HG03039 (cell line): ENCODE measurements around the gene GTPBP4.
A peak's percentile ranks its signal among the peaks of the same experiment; 100 is the strongest.

Source experiments
- ATAC-seq: cut with Tn5 transposase; IDR thresholded peaks from one replicate; pipeline ENCODE4 v1.9.1; 2021; ENCODE audit warnings: mild to moderate bottlenecking, moderate library complexity; ENCODE audit not compliant: unreplicated experiment

GTPBP4 gene

GRCh38 chr10:987870-988666 is at the start of gene GTPBP4:
Gene GTPBP4 (plus strand): TSS chr10:988434. CDS start chr10:988480, 46 bp downstream.
- ATAC-seq, result peak; percentile 95

- no peak for ATAC-seq
Observed at GRCh38 chr10:938941-939678, 49.1 kb upstream of the GTPBP4 start.

- no peak for ATAC-seq
Observed at GRCh38 chr10:943334-944033, 44.8 kb upstream of the GTPBP4 start.

DNA sequence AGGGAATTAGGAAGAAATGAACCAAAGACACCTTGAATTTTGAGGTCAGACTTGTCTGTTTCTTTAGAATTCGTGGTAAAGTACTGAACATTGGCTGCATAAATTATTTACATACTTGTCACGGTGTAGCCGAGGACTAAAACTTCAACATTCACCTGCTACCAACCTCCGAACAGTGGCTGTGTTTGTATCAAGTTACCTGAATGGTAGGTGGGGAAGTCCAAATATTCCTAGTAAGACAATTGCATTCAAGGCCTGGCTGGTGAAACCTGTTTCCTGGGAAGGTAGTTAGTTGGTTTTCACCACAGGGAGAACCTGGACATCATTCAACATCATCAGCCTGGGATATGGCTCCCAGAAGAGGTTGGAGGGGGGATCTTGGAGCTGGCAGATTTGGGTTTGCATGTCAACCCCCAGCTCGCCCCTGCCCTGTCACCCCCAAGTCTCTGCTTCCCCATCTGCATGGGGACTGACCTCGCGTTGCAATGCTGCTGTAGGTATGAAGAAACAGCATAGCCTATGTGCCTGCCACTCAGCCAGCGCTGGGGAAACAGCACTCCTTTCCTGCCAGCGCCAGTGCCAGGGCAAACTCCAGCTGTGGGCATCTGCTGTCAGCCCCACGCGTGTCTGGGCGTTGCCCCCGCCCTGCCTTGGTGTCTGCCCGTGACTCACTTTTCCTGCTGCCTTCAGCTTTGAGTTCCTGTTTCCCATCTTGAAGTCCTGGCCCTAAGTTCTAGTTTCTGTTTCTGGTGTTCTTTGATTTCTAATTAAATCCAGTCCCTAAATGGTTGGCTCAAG is 44.0 kb upstream of the GTPBP4 start:
- ATAC-seq, result no peak

DNA sequence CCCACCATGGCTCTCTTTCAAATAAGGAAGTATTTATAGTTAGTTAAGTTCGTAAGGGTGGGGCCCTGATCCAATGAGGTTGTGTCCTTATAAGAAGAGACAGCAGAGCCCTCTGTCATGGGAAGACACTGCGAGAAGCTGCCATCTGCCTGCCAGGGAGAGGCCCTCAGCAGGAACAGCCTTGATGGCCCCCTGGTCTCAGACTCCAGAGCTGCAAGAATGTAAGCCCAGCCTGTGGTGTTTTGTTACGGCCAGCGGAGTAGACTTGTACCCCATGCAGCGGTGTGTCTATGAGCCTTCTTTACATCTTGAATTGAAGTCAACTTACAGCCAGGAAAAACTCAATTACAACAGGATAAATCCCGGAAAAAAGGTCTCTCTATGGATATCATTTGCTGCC is 42.5 kb upstream of the GTPBP4 start:
- no peak for ATAC-seq

DNA sequence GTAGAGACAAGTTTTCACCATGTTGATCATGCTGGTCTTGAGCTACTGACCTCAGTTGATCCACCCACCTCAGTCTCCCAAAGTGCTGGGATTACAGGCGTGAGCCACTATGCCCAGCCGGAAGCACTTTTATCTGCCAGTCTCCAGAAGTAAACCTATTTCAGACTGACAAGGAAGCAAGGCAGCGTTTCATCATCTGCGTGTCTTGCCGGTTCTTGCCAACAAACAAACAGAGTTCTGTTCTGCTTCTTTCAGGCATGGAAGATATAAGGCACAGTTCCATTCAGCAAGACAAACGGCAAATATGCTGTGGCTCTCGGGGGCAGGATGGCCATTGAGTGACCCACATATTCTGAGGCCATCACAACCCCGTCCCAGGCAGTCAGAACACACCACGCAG is 41.2 kb upstream of the GTPBP4 start:
- ATAC-seq, result no peak

DNA sequence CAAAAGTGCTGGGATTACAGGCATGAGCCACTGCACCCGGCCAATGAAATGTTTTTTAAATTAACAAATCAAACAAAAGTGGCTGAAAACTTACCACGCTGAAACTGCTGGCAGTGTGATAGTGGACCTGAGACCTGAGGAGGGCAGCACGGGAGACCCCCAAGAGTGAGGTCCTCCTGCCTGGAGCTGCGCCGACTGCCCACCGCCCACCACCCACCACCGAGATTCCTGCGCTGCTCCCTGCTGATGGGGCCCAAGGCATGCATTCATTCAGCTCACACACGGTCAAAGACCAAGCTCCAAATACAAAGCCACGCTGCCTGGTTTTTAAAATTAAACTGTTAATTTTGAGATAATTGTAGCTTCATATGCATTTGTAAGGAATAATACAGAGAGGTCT is 40.4 kb upstream of the GTPBP4 start:
- ATAC-seq, result no peak

DNA sequence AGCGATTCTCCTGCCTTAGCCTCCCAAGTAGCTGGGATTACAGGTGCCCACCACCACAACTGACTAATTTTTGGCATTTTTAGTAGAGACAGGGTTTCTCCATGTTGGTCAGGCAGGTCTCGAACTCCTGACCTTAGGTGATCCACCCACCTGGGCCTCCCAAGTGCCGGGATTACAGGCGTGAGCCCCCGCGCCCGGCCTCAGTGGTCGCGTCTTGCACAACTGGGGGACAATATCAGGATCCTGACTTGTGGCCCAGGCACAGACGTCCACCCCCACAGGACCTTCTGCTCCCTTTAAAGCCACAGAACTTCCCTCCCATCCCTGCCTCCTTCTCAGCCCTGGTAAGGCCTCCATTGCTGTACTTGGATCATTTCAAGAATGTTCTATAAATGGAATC is 39.9 kb upstream of the GTPBP4 start:
- no peak for ATAC-seq

DNA sequence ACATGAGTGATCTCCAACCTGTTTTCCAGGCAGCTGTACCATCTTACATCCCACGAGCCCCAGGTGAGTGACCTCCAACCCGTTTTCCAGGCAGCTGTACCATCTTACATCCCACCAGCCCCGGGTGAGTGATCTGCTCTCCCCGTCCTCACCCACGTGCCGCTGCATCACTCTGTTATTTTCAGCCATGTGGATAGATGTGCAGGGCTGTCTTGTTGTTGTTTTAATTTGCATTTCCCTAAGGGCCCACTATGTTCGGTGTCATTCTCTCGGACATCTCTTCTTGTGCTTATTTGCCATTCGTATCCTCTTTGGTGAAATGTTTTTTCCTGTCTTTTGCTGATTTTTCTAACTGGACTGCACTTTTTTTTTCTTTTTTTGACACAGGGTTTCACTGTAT is 38.8 kb upstream of the GTPBP4 start:
- ATAC-seq, result no peak

GRCh38 chr10:953836-954235 is 34.4 kb upstream of the GTPBP4 start:
- ATAC-seq, result no peak

DNA sequence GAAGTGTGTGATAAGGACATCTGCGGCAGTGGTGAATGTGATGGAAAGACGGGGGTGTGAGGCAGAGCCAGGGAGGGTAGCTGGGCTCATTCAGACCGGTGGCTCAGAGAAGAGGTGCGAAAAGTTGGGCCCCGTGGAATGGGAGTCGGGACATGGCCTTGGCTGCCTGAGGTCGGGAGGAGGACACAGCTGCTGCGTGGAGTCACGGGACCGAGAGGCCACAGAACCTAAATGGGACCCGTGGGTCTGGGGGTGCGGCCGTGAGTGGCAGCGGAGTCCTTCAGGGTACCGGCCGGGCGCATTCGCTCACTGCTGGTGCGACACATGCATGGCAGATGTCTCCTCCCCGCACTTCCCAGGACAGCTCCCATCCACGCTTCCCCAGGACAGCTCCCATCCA is 33.8 kb upstream of the GTPBP4 start:
- no peak for ATAC-seq

- no peak for ATAC-seq
Observed at GRCh38 chr10:955127-955819, 33.0 kb upstream of the GTPBP4 start.

- ATAC-seq, result no peak
Observed at GRCh38 chr10:955820-956217, 32.4 kb upstream of the GTPBP4 start.

DNA sequence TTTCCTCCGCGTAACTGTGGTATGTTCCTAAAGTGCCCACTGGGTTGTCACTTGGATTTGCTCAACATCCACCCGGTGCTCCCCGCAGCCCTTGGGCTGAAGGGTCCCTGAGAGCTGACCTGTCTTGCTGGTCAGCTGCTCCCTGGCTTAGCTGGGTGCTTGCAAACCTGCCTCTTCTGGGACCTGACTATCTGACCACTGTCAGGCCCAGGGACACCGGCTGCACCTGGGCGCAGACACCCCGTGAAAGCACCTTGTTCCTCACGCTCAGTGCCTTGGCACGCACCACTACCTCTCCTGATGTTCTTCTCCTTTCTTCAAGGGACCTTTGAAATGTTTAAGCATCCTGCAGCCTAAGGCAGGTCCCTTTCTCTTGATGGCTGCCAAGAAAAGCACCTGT is 30.1 kb upstream of the GTPBP4 start:
- ATAC-seq, result no peak

- ATAC-seq, result no peak
Observed at GRCh38 chr10:958856-959255, 29.4 kb upstream of the GTPBP4 start.

GRCh38 chr10:962342-962741 is 25.9 kb upstream of the GTPBP4 start:
- ATAC-seq, result no peak

- ATAC-seq, result no peak
Observed at GRCh38 chr10:963186-963585, 25.0 kb upstream of the GTPBP4 start.

DNA sequence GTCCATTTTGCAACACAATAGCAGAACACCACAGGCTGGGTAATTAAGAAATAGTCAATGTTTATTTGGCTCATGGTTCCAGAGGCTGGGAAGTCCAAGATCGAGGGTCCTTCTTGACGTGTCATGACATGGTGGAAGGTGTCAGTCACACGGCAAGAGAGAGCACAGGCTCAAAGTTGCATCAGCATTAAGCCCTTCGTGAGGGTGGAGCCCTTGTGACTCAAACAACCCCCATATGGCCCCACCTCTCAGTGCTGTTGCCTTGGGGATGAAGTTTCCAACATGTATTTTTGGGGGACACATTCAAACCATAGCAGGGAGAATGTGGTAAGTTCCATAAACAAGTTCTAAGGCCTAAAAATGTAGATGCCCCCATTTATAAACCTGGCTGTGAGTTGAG is 24.6 kb upstream of the GTPBP4 start:
- no peak for ATAC-seq

DNA sequence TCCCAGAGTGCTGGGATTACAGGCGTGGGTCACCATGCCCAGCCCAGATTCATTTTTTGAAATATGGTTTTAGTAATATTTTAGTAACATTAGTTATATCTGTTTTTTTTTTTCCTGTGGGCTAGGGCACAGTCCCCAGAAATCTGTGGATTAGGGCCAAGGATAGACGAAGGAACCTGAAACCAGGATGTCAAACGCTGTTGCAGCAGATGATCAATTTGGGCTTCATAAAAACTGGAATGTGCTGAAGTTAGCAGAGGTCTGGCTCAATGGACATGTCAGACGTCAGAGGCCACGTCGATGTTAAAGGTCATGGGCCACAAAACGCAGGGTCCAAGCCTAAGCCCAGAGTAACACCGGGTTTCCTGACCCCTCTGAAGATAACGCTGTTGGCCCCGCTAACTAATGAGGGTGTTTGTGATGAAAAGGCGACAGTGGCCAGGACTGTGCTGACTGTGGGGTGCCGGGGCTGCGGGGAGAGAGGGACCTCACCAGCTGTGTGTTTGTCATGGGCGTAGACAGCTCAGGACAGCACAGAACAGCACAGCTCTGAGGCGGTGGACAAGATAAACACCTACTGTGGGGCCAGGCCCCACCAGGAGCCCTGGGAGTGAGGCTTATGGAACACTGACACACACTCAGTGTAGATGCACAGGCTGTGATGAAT is 23.8 kb upstream of the GTPBP4 start:
- ATAC-seq, result no peak

DNA sequence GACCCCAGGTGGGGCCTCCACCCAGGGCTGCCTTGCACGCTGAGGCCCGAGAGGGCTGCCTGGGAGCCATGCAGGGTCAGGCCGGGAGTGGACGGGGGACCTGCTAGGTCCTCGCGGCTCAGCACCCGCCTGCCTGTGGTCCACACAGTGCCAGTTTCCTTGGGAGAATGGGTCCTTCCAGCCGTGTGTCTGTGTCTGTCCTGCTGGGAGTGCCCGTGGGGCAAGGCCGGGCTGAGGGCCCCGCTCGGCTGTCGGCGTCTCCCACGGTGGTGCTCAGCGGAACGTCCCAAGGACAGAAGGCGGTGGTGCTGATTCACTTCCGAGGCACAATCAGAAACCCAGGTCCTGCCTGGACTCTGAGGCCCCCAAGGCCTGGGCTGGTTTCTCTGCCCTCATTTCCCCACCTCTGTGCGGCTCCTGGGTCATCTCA is 23.2 kb upstream of the GTPBP4 start:
- ATAC-seq, result no peak
